SJSA1 (cell line): ENCODE data around the gene LAP3. TPM values are rescaled to one million over a fixed set of nuclear protein-coding genes. Genes with fewer than 3 reads are reported as not detected.

ENCODE experiments used
- DNase-seq, 2 experiments: peaks; one replicate each; pipeline ENCODE4 v3.0.0-alpha.2; 2015 to 2020; ENCODE audit warnings: low spot score in 2 of 2, low read depth in 1 of 2
- H3K27ac ChIP-seq: fragments of 250-450 bp; sonication (Bioruptor Pico); 2 replicates; pipeline ENCODE4 v1.5.1; 2020; ENCODE audit warnings: mild to moderate bottlenecking, moderate library complexity
- H3K27me3 ChIP-seq: fragments of 250-450 bp; sonication (Bioruptor Pico); replicated peaks from 2 replicates; pipeline ENCODE4 v1.5.1; 2020; ENCODE audit warnings: mild to moderate bottlenecking, moderate library complexity
- H3K36me3 ChIP-seq: fragments of 250-450 bp; sonication (Bioruptor Pico); 2 replicates; pipeline ENCODE4 v1.5.1; 2020; ENCODE audit warnings: mild to moderate bottlenecking
- H3K4me1 ChIP-seq: fragments of 250-450 bp; sonication (Bioruptor Pico); replicated peaks from 2 replicates; pipeline ENCODE4 v1.6.1; 2021; ENCODE audit warnings: mild to moderate bottlenecking
- H3K4me3 ChIP-seq: fragments of 250-450 bp; sonication (Bioruptor Pico); 2 replicates; pipeline ENCODE4 v1.5.1; 2020; ENCODE audit warnings: mild to moderate bottlenecking
- H3K9me3 ChIP-seq: fragments of 250-450 bp; sonication (Bioruptor Pico); replicated peaks from 2 replicates; pipeline ENCODE4 v1.5.1; 2020; ENCODE audit warnings: mild to moderate bottlenecking
- total RNA-seq: library from RNA; depleted of rRNA; stranded (reverse); fragments of >200 nt; shearing (Covaris generic); gene quantifications from 2 replicates; pipeline ENCODE4 v1.2.3, GENCODE V29; 2014

The LAP3 gene
- total RNA-seq, 1 experiment from 2014 or later: 56.0 TPM

GRCh38 chr4:17577665-17578481, 875 bp downstream of the LAP3 start:
- DNase-seq: peak; percentile 10 to 35
- H3K4me3 ChIP-seq: peak overlapping the region; percentile 62
- peaks cover 6% of the 10 kb centered on the region; the same call in 1 of the 2 replicates for H3K36me3 ChIP-seq
- no peaks in the 10 kb centered on the region for H3K9me3 ChIP-seq
- 0 out of 2 replicates have a peak, but pooled peaks cover 3% of the 10 kb centered on the region for H3K4me1 ChIP-seq
- H3K27me3 ChIP-seq: no peaks in the 10 kb centered on the region
- H3K27ac ChIP-seq: peak overlapping the region; percentile 14; the same call in 1 of the 2 replicates

- 0 out of 2 replicates have a peak, but pooled peaks cover 3% of the 10 kb centered on the region for H3K4me1 ChIP-seq
- no peaks in the 10 kb centered on the region for H3K27me3 ChIP-seq
- peak in 1 of 2 experiments; percentile 5 for DNase-seq
- H3K9me3 ChIP-seq: no peaks in the 10 kb centered on the region
- no peak overlapping the region for H3K27ac ChIP-seq
- peak overlapping the region; percentile 62 for H3K4me3 ChIP-seq
- peaks cover 6% of the 10 kb centered on the region; the same call in 1 of the 2 replicates for H3K36me3 ChIP-seq
These were observed 1.5 kb downstream of the LAP3 start for GRCh38 chr4:17578482-17578891.

GRCh38 chr4:17580969-17581368, 4.0 kb downstream of the LAP3 start:
- DNase-seq: peak in 1 of 2 experiments; percentile 1

GRCh38 chr4:17583276-17583675, 6.3 kb downstream of the LAP3 start:
- DNase-seq: no peak
- Histone ChIP-seq H3K4me1 (no peaks in the 10 kb centered on the region), H3K9me3 (no peaks in the 10 kb centered on the region), H3K27ac (no peak overlapping the region), H3K27me3 (no peaks in the 10 kb centered on the region), H3K4me3 (no peak overlapping the region), H3K36me3 (peaks cover 9% of the 10 kb centered on the region)

More at GRCh38 chr4:17580969-17581368, 4.0 kb downstream of the LAP3 start:
- peaks cover 9% of the 10 kb centered on the region for H3K36me3 ChIP-seq
- H3K27ac ChIP-seq: no peak overlapping the region
- H3K27me3 ChIP-seq: no peaks in the 10 kb centered on the region
- H3K4me3 ChIP-seq: no peak overlapping the region
- 0 out of 2 replicates have a peak, but pooled peaks cover 3% of the 10 kb centered on the region for H3K4me1 ChIP-seq
- H3K9me3 ChIP-seq: no peaks in the 10 kb centered on the region

- Histone ChIP-seq H3K4me3 (no peak overlapping the region), H3K36me3 (peaks cover 9% of the 10 kb centered on the region), H3K27ac (no peak overlapping the region), H3K27me3 (no peaks in the 10 kb centered on the region), H3K4me1 (no peaks in the 10 kb centered on the region), H3K9me3 (no peaks in the 10 kb centered on the region)
- DNase-seq: no peak
These were observed 6.9 kb downstream of the LAP3 start for GRCh38 chr4:17583941-17584340.

- Histone ChIP-seq H3K27ac (no peak overlapping the region), H3K36me3 (peaks cover 9% of the 10 kb centered on the region), H3K4me3 (no peak overlapping the region), H3K9me3 (no peaks in the 10 kb centered on the region), H3K4me1 (no peaks in the 10 kb centered on the region), H3K27me3 (no peaks in the 10 kb centered on the region)
- no peak for DNase-seq
These were observed 7.7 kb downstream of the LAP3 start for GRCh38 chr4:17584521-17585213.

- H3K4me3 ChIP-seq: no peak overlapping the region
- no peak overlapping the region for H3K27ac ChIP-seq
- H3K36me3 ChIP-seq: peaks cover 5% of the 10 kb centered on the region
- no peak for DNase-seq
- H3K27me3 ChIP-seq: no peaks in the 10 kb centered on the region
- H3K9me3 ChIP-seq: no peaks in the 10 kb centered on the region
- no peaks in the 10 kb centered on the region for H3K4me1 ChIP-seq
These were observed 10.3 kb downstream of the LAP3 start for GRCh38 chr4:17587094-17587822.

- no peak for DNase-seq
- Histone ChIP-seq H3K9me3 (no peaks in the 10 kb centered on the region), H3K4me1 (no peaks in the 10 kb centered on the region), H3K4me3 (no peak overlapping the region), H3K27ac (no peak overlapping the region), H3K27me3 (no peaks in the 10 kb centered on the region), H3K36me3 (peaks cover 3% of the 10 kb centered on the region; the same call in 1 of the 2 replicates)
These were observed 12.4 kb downstream of the LAP3 start for GRCh38 chr4:17589355-17589754.

- H3K4me1 ChIP-seq: no peaks in the 10 kb centered on the region
- no peak for DNase-seq
- no peaks in the 10 kb centered on the region for H3K27me3 ChIP-seq
- H3K4me3 ChIP-seq: no peak overlapping the region
- H3K36me3 ChIP-seq: peaks cover 5% of the 10 kb centered on the region; the same call in 1 of the 2 replicates
- H3K9me3 ChIP-seq: no peaks in the 10 kb centered on the region
- no peak overlapping the region for H3K27ac ChIP-seq
These were observed 18.5 kb downstream of the LAP3 start for GRCh38 chr4:17595471-17596005.

- no peak overlapping the region for H3K27ac ChIP-seq
- DNase-seq: no peak
- no peaks in the 10 kb centered on the region for H3K4me1 ChIP-seq
- no peaks in the 10 kb centered on the region for H3K27me3 ChIP-seq
- no peak overlapping the region for H3K4me3 ChIP-seq
- H3K36me3 ChIP-seq: peaks cover 5% of the 10 kb centered on the region; the same call in 1 of the 2 replicates
- H3K9me3 ChIP-seq: no peaks in the 10 kb centered on the region
These were observed 20.5 kb downstream of the LAP3 start for GRCh38 chr4:17597517-17597916.

- Histone ChIP-seq H3K4me3 (no peak overlapping the region), H3K27me3 (no peaks in the 10 kb centered on the region), H3K27ac (no peak overlapping the region), H3K36me3 (peaks cover 5% of the 10 kb centered on the region; the same call in 1 of the 2 replicates), H3K9me3 (no peaks in the 10 kb centered on the region), H3K4me1 (no peaks in the 10 kb centered on the region)
- DNase-seq: no peak
These were observed 22.8 kb downstream of the LAP3 start for GRCh38 chr4:17599826-17600225.

- Histone ChIP-seq H3K27me3 (no peaks in the 10 kb centered on the region), H3K9me3 (no peaks in the 10 kb centered on the region), H3K4me1 (no peaks in the 10 kb centered on the region), H3K4me3 (no peak overlapping the region), H3K36me3 (peaks cover 3% of the 10 kb centered on the region; the same call in 1 of the 2 replicates), H3K27ac (no peak overlapping the region)
- DNase-seq: no peak
These were observed 28.2 kb downstream of the LAP3 start for GRCh38 chr4:17605236-17605635.

- H3K9me3 ChIP-seq: no peaks in the 10 kb centered on the region
- H3K27me3 ChIP-seq: no peaks in the 10 kb centered on the region
- peak overlapping the region; percentile 60 for H3K4me3 ChIP-seq
- no peaks in the 10 kb centered on the region for H3K4me1 ChIP-seq
- H3K36me3 ChIP-seq: 0 out of 2 replicates have a peak, but pooled peaks cover 3% of the 10 kb centered on the region
- DNase-seq: peak; percentile 52 to 78
- H3K27ac ChIP-seq: peak overlapping the region; percentile 61
These were observed 36.9 kb downstream of the LAP3 start for GRCh38 chr4:17613761-17614415.
